ENCODE results near the gene DNAJB13. TPM values are rescaled to one million over a fixed set of nuclear protein-coding genes. Genes with fewer than 3 reads are reported as not detected.
A peak's percentile ranks its signal among the peaks of the same experiment; 100 is the strongest.

The DNAJB13 gene
- total RNA-seq, 2 experiments from 2014 or later, result 0.15 to 0.31 TPM

DNA sequence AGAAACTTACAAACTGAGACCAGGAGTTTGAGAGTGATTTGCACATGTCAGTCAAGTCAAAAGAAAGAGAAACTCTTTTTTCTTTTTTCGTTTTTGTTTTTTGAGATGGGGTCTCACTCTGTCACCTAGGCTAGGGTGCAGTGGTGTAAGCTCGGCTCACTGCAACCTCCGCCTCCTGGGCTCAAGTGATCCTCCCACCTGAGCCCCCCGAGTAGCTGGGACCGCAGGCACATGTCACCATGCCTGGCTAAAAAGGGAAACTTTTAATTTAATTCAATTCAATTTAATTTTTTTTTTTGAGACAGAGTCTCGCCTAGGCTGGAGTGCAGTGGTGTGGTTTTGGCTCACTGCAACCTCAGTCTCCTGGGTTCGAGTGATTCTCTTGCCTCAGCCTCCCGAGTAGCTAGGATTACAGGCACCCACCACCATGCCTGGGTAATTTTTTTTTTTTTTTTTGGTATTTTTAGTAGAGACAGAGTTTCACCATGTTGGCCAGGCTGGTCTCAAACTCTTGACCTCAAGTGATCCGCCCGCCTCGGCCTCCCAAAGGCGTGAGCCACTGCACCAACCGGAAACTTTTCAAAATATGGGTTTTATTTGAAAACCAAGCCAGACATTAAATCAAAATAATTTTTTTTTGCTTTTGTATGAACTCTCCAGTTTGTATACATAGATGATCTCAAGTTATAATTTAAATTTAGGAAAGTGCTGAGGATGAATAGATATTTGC is 48.2 kb downstream of the DNAJB13 start:
- no peak for DNase-seq
- Mint-ChIP-seq H3K9me3 (peaks cover 4% of the 10 kb centered on the region), H3K4me3 (no peak overlapping the region), H3K36me3 (ENCODE audit: low read depth) (peaks cover 32% of the 10 kb centered on the region), H3K27me3 (no peaks in the 10 kb centered on the region), H3K27ac (peak overlapping the region; percentile 20), H3K4me1 (peaks cover 63% of the 10 kb centered on the region)
- ChIA-PET POLR2A (no interaction called here), CTCF (interaction anchor here (0.6 to 1.4 kb wide), 5 partner anchors 13 to 145 kb away, joined by 3 to 5 read pairs (median 4); no protein-coding TSS in a partner anchor)

DNA sequence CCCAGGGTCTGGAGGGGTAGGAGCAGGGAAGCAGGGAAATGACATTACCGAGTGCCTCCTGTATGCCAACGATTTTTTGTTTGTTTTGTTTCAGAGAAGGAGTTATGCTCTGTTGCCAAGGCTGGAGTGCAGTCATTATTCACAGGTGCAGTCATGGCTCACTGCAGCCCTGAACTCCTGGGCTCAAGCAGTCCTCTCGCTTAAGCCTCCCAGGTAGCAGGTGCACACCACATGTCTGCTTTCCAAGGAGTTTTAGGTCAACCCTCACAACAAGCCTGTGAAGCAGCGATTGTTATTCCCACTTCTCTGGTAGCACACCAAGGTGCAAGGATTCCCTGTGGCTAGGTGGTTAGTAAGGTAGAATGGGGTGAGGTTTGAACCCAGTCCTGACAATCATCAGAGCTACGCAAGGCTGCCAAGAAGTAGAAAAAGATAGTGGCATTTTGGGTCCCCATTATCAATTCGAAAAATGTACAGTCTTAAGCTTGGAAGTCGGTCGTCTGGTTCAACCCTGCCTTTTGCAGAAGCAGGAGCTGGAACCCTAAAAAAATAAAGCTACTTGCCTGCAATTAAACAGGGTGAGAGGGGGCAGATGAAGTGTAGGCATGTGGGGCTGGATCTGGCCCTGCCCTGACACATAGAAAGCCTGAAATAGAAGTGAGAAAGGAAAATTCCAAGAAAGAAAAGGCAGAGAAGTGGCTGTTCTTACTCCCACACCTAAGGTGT is 48.9 kb downstream of the DNAJB13 start:
- Mint-ChIP-seq H3K9me3 (peaks cover 4% of the 10 kb centered on the region), H3K4me3 (no peak overlapping the region), H3K36me3 (ENCODE audit: low read depth) (peaks cover 33% of the 10 kb centered on the region), H3K4me1 (peaks cover 64% of the 10 kb centered on the region), H3K27me3 (no peaks in the 10 kb centered on the region), H3K27ac (peak overlapping the region; percentile 20)
- ChIA-PET CTCF (interaction anchor here (1.2 to 1.4 kb wide), 2 partner anchors 12 to 47 kb away, joined by 3 to 4 read pairs; no protein-coding TSS in a partner anchor), POLR2A (no interaction called here)
- DNase-seq, result no peak

GRCh38 chr11:74000307-74001133 is 49.7 kb downstream of the DNAJB13 start:
- no peak for DNase-seq
- CTCF ChIA-PET, result interaction anchor here (1.2 to 1.4 kb wide), 2 partner anchors 11 to 46 kb away, joined by 3 to 4 read pairs; no protein-coding TSS in a partner anchor
- peaks cover 64% of the 10 kb centered on the region for H3K4me1 Mint-ChIP-seq
- no peaks in the 10 kb centered on the region for H3K27me3 Mint-ChIP-seq
- H3K4me3 Mint-ChIP-seq, result no peak overlapping the region
- POLR2A ChIA-PET, result no interaction called here
- H3K27ac Mint-ChIP-seq, result no peak overlapping the region
- H3K9me3 Mint-ChIP-seq, result peaks cover 4% of the 10 kb centered on the region
- peaks cover 39% of the 10 kb centered on the region for H3K36me3 Mint-ChIP-seq (ENCODE audit: low read depth)

- DNase-seq, result no peak
- ChIA-PET CTCF (interaction anchor here (0.7 to 1.3 kb wide), 2 partner anchors 12 to 22 kb away, joined by 3 to 5 read pairs; no protein-coding TSS in a partner anchor), POLR2A (interaction anchor here (0.5 kb wide), 1 partner anchor 204 kb away, joined by 3 read pairs; no protein-coding TSS in a partner anchor)
- H3K36me3 Mint-ChIP-seq (ENCODE audit: low read depth), result peaks cover 40% of the 10 kb centered on the region
- no peaks in the 10 kb centered on the region for H3K27me3 Mint-ChIP-seq
- H3K9me3 Mint-ChIP-seq, result peaks cover 4% of the 10 kb centered on the region
- no peak overlapping the region for H3K4me3 Mint-ChIP-seq
- H3K27ac Mint-ChIP-seq, result peak overlapping the region; percentile 55
- H3K4me1 Mint-ChIP-seq, result peaks cover 64% of the 10 kb centered on the region
Observed at GRCh38 chr11:74001822-74002286, 51.0 kb downstream of the DNAJB13 start.

GRCh38 chr11:74002832-74003231 is 52.0 kb downstream of the DNAJB13 start:
- peaks cover 35% of the 10 kb centered on the region for H3K36me3 Mint-ChIP-seq (ENCODE audit: low read depth)
- H3K9me3 Mint-ChIP-seq, result peaks cover 2% of the 10 kb centered on the region
- CTCF ChIA-PET, result interaction anchor here (0.7 to 1.4 kb wide), 5 partner anchors 11 to 23 kb away, joined by 3 to 5 read pairs (median 3); no protein-coding TSS in a partner anchor
- H3K4me3 Mint-ChIP-seq, result no peak overlapping the region
- H3K27me3 Mint-ChIP-seq, result no peaks in the 10 kb centered on the region
- H3K27ac Mint-ChIP-seq, result no peak overlapping the region
- POLR2A ChIA-PET, result no interaction called here
- DNase-seq, result no peak
- peaks cover 55% of the 10 kb centered on the region for H3K4me1 Mint-ChIP-seq

GRCh38 chr11:74004046-74004695 is 53.3 kb downstream of the DNAJB13 start:
- Mint-ChIP-seq H3K9me3 (peaks cover 2% of the 10 kb centered on the region), H3K27ac (peak overlapping the region; percentile 89), H3K4me1 (peaks cover 60% of the 10 kb centered on the region), H3K27me3 (no peaks in the 10 kb centered on the region), H3K4me3 (no peak overlapping the region), H3K36me3 (ENCODE audit: low read depth) (peaks cover 35% of the 10 kb centered on the region)
- ChIA-PET POLR2A (interaction anchor here (0.6 kb wide), 1 partner anchor 11 kb away, joined by 4 read pairs; no protein-coding TSS in a partner anchor), CTCF (interaction anchor here (1.4 to 2.5 kb wide), 4 partner anchors 9 to 23 kb away, joined by 3 to 12 read pairs (median 5); no protein-coding TSS in a partner anchor)
- no peak for DNase-seq

DNA sequence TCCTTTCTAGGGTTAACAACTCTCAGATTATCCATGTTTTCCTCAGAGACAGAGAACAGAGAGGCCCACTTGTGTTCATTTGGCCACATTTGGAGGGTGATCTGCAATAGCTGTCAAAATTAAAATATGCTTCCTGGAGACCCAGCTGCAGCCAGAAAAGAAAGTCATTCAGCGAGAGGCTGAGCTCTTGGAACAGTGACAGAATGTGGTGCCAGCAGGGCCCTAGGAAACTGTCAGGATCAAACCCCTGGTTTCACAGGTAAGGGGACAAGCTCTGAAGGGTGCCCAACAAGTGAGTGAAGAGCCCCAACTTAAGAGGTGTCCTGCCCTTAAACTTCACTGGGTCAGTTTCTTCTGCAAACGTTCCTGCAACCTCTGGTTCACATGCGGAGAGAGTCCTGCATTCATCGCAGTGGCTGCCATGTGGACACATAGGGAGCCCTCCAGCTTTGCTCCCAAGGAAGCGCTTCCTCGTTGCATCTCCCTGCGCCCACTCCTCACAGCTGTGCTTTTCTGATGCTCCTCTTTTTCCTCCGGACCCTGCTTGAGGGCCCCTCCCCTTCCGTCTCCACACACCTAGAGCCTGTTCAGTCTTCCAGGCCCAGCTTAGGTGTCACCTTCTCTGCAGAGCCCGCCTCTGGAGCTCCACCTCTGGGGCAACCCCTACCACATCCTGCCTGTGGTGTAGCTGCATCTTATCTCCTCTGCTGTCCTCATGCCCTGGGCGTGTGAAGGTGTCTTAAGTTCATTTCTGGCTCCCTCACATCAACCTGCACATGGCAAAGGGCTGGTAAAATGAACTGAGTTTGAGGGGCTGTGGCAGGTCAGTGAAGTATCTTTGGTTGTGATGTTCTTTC is 54.2 kb downstream of the DNAJB13 start:
- Mint-ChIP-seq H3K4me1 (peaks cover 58% of the 10 kb centered on the region), H3K4me3 (peak overlapping the region; percentile 45), H3K36me3 (ENCODE audit: low read depth) (peaks cover 32% of the 10 kb centered on the region), H3K27ac (peak overlapping the region; percentile 89), H3K27me3 (no peaks in the 10 kb centered on the region), H3K9me3 (peaks cover 2% of the 10 kb centered on the region)
- ChIA-PET CTCF (interaction anchor here (0.6 to 2.5 kb wide), 9 partner anchors 8 to 41 kb away, joined by 3 to 12 read pairs (median 4); no protein-coding TSS in a partner anchor), POLR2A (interaction anchor here (0.6 to 1.0 kb wide), 3 partner anchors 9 to 25 kb away, joined by 3 to 4 read pairs (median 4); no protein-coding TSS in a partner anchor)
- peak; percentile 92 for DNase-seq

GRCh38 chr11:74005721-74006517 is 55.1 kb downstream of the DNAJB13 start:
- Mint-ChIP-seq H3K4me1 (peaks cover 65% of the 10 kb centered on the region), H3K4me3 (no peak overlapping the region)

DNA sequence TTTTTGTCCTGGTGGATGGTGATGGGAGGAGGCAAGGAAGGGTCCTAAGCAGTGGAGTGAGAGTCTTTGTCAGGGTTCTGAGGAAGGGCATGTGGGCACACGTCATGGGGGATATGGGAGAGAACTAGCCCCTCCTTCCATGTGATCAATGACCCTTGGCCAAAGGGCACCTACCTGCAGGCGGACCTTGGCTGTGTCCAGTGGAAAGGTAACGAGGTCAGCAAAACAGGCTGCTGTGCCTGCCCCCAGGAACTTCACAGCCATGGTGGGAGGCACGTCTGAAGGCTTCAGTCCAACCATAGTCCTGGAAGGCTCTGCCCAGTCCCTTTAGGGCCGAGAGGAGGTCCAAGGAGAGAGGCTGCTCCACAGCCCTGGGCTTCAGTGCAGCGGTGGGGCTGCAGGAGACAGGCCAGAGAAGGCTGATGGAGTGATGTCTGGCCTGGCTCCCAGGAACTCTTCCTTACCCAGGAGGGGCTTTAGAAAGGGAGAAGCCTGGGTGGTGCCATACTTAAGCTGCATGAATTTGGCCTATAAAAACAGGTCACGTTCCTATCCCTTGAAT is 56.0 kb downstream of the DNAJB13 start:
- POLR2A ChIA-PET, result no interaction called here
- H3K4me3 Mint-ChIP-seq, result no peak overlapping the region

More at GRCh38 chr11:74005721-74006517, 55.1 kb downstream of the DNAJB13 start:
- POLR2A ChIA-PET, result interaction anchor here (1.0 kb wide), 1 partner anchor 26 kb away, joined by 4 read pairs; no protein-coding TSS in a partner anchor
- H3K27me3 Mint-ChIP-seq, result no peaks in the 10 kb centered on the region
- peak overlapping the region; percentile 89 for H3K27ac Mint-ChIP-seq
- DNase-seq, result no peak
- peaks cover 31% of the 10 kb centered on the region for H3K36me3 Mint-ChIP-seq (ENCODE audit: low read depth)
- peaks cover 2% of the 10 kb centered on the region for H3K9me3 Mint-ChIP-seq
- CTCF ChIA-PET, result interaction anchor here (0.6 to 2.5 kb wide), 7 partner anchors 9 to 42 kb away, joined by 3 to 12 read pairs (median 4); no protein-coding TSS in a partner anchor

More for the DNA sequence above, 56.0 kb downstream of the DNAJB13 start:
- Mint-ChIP-seq H3K4me1 (peaks cover 73% of the 10 kb centered on the region), H3K36me3 (ENCODE audit: low read depth) (peaks cover 32% of the 10 kb centered on the region), H3K9me3 (no peaks in the 10 kb centered on the region), H3K27ac (peak overlapping the region; percentile 71), H3K27me3 (no peaks in the 10 kb centered on the region)
- CTCF ChIA-PET, result interaction anchor here (1.6 kb wide), 1 partner anchor 9 kb away, joined by 5 read pairs; no protein-coding TSS in a partner anchor
- no peak for DNase-seq

Data from activated CD4-positive, alpha-beta T cell treated with anti-CD3 and anti-CD28 coated beads, Interleukin-2, amount 10 ng/mL, durations not matched to agents 7 days and 5 days (primary cell).